Hepatocyte (in vitro differentiated cells): ENCODE measurements around the gene CHKA.

Source experiments
- CTCF ChIP-seq: fragments of 200-600 bp; sonication (generic); IDR thresholded peaks from 2 replicates; pipeline ENCODE4 v1.5.1; 2016; ENCODE audit warnings: antibody characterized with exemption, mild to moderate bottlenecking; ENCODE audit not compliant: poor library complexity
- EZH2 ChIP-seq: fragments of 200-600 bp; sonication (generic); IDR thresholded peaks from 2 replicates; pipeline ENCODE4 v1.6.1; 2016; ENCODE audit warnings: antibody characterized with exemption, mild to moderate bottlenecking, borderline replicate concordance
- EZH2phosphoT487 ChIP-seq: fragments of 200-600 bp; sonication (generic); IDR thresholded peaks from one replicate; pipeline ENCODE4 v1.6.1; 2018; ENCODE audit warnings: antibody characterized with exemption, mild to moderate bottlenecking, low read depth, moderate library complexity; ENCODE audit not compliant: unreplicated experiment, severe bottlenecking

GRCh38 chr11:68036141-68036716, 85.0 kb downstream of the CHKA start:
- no peak for TF ChIP-seq CTCF
- TF ChIP-seq EZH2 = no peak
- no peak for TF ChIP-seq EZH2phosphoT487
